Sigmoid colon (tissue), 7 donors: Measurements from ENCODE around the gene TMOD2. TPM values are rescaled to one million over a fixed set of nuclear protein-coding genes. Genes with fewer than 3 reads are reported as not detected.

ENCODE experiments used
- DNase-seq: peaks from one replicate; pipeline ENCODE4 v3.0.0-alpha.2; 2019
- H3K27ac ChIP-seq, 4 donors: fragments of 200-600 bp; sonication (generic); one replicate each; pipeline ENCODE4 v1.5.1; 2016 to 2019; ENCODE audit warnings: mild to moderate bottlenecking in 1 of 4
- H3K27me3 ChIP-seq, 3 donors: fragments of 200-600 bp; sonication (generic); one replicate each; pipeline ENCODE4 v1.5.1; 2019; ENCODE audit warnings: mild to moderate bottlenecking in 1 of 3
- H3K36me3 ChIP-seq, 4 donors: fragments of 200-600 bp; sonication (generic); one replicate each; pipeline ENCODE4 v1.5.1; 2016 to 2019
- H3K4me1 ChIP-seq, 4 donors: fragments of 200-600 bp; sonication (generic); one replicate each; pipeline ENCODE4 v1.5.1; 2017 to 2019
- H3K4me3 ChIP-seq, 4 donors: fragments of 200-600 bp; sonication (generic); one replicate each; pipeline ENCODE4 v1.5.1; 2017 to 2019; ENCODE audit warnings: mild to moderate bottlenecking in 2 of 4, moderate library complexity in 1 of 4
- H3K9me3 ChIP-seq, 4 donors: fragments of 200-600 bp in 3 of 4; sonication (generic) in 3 of 4; one replicate each; pipeline versions ENCODE4 v1.5.1 to v1.6.1; 2013 to 2019
- CTCF ChIP-seq, 4 experiments: fragments of 450-650 bp in 3 of 4; fragments of 200-600 bp in 1 of 4; IDR thresholded peaks; one replicate each; pipeline ENCODE4 v1.5.1; 2016 to 2019; ENCODE audit warnings: antibody characterized with exemption in 4 of 4, mild to moderate bottlenecking in 3 of 4, moderate library complexity in 2 of 4
- EP300 ChIP-seq, 4 donors: sonication (generic); formaldehyde crosslinking; IDR thresholded peaks; one replicate each; pipeline ENCODE4 v1.6.1; 2017; ENCODE audit warnings: antibody characterized with exemption in 4 of 4
- POLR2A ChIP-seq, 2 donors: fragments of 450-650 bp; IDR thresholded peaks; one replicate each; pipeline ENCODE4 v1.6.1; 2016; ENCODE audit warnings: antibody characterized with exemption in 2 of 2, mild to moderate bottlenecking in 2 of 2, moderate library complexity in 2 of 2
- POLR2AphosphoS5 ChIP-seq, 4 donors: sonication (generic); formaldehyde crosslinking; IDR thresholded peaks; one replicate each; pipeline ENCODE4 v1.6.1; 2017; ENCODE audit warnings: antibody characterized with exemption in 4 of 4
- WGBS, 2 donors: extraction: QIAGEN DNeasy Blood & Tissue Kit; methylation state at CpG; one replicate each; pipeline ENCODE4 v1.1.7; 2013; 5-methylcytosine and 5-hydroxymethylcytosine counted together
- intact Hi-C: fragments of 100-400 bp; cut with DNase I; formaldehyde crosslinking; loops from one replicate; pipeline ENCODE4 v1.15.1; 2023
- polyA plus RNA-seq, 3 donors: library from polyadenylated mRNA; stranded (reverse); fragments of 200-250 nt; gene quantifications; one replicate each; pipeline ENCODE4 v1.2.3, GENCODE V29; 2013
- total RNA-seq, 4 donors: library from RNA; depleted of rRNA; stranded (reverse); fragments of >200 nt; gene quantifications; one replicate each; pipeline ENCODE4 v1.1.0, GENCODE V29; 2016
- donor health status: healthy with polysubstance abuse.
- donor health status: Bipolar disorder and iron deficiency.
- donor health status: healthy.

TMOD2 gene
- total RNA-seq = 10 to 100 TPM; 18.1 to 32.5 (median 22.7) TPM
- 1 to 10 TPM; 1.4 to 4.8 (median 2.7) TPM for polyA plus RNA-seq

GRCh38 chr15:51750792-51751696 lies at the start of gene TMOD2:
Gene TMOD2, plus strand, starts transcription at chr15:51751597. Its CDS starts 14,845 bp downstream, at chr15:51766442.
- Histone ChIP-seq H3K27ac (peak within 1 kb of the TSS; percentile 76 to 85 (median 84)), H3K4me3 (peak within 1 kb of the TSS; percentile 60 to 96 (median 81)), H3K36me3 (no peaks in the 10 kb centered on the region), H3K4me1 (peaks cover 0 to 28% (median 10%) of the 10 kb centered on the region in 4 donors), H3K27me3 (no peaks in the 10 kb centered on the region), H3K9me3 (no peaks in the 10 kb centered on the region)
- WGBS, 2 donors = 6 to 8% methylated on average over 65 of the region's 65 CpGs
- TF ChIP-seq EP300 (IDR thresholded peaks at IDR 0.05) (no peak), POLR2A (IDR thresholded peaks at IDR 0.05) (no peak), POLR2AphosphoS5 (IDR thresholded peaks at IDR 0.05) (peak in 2 of 4 donors; percentile 21 to 48), CTCF (IDR thresholded peaks at IDR 0.05) (no peak)
- DNase-seq = peak; percentile 72
- intact Hi-C loops = loop anchor here (2.0 kb wide), 1 partner anchor 14 kb away; the partner anchor contains the start of gene LYSMD2

- no peak for DNase-seq
- no peak for TF ChIP-seq EP300 (IDR thresholded peaks at IDR 0.05)
- no peak for TF ChIP-seq POLR2A (IDR thresholded peaks at IDR 0.05)
- TF ChIP-seq POLR2AphosphoS5 (IDR thresholded peaks at IDR 0.05) = no peak
- no peak for TF ChIP-seq CTCF (IDR thresholded peaks at IDR 0.05)
- no peak overlapping the region for H3K4me3 ChIP-seq
- H3K4me1 ChIP-seq = peaks cover 0 to 20% (median 7%) of the 10 kb centered on the region in 4 donors
- no peaks in the 10 kb centered on the region for H3K9me3 ChIP-seq
- H3K27ac ChIP-seq = no peak overlapping the region
- intact Hi-C loops = no loop called here
- WGBS, 2 donors = 64 to 74% methylated on average over 1 of the region's 1 CpG
- H3K36me3 ChIP-seq = no peaks in the 10 kb centered on the region
- H3K27me3 ChIP-seq = no peaks in the 10 kb centered on the region
These were observed 48.7 kb upstream of the TMOD2 start for GRCh38 chr15:51702710-51703109.

GRCh38 chr15:51706291-51706690 lies 45.1 kb upstream of the TMOD2 start:
- peak overlapping the region in 3 of 4 donors; percentile 39 to 71 (median 53) for H3K27ac ChIP-seq
- 75 to 90% methylated on average over 5 of the region's 5 CpGs for WGBS, 2 donors

GRCh38 chr15:51706926-51707608 lies 44.3 kb upstream of the TMOD2 start:
- Histone ChIP-seq H3K9me3 (no peaks in the 10 kb centered on the region), H3K4me3 (no peak overlapping the region), H3K27ac (peak overlapping the region; percentile 1 to 71 (median 60)), H3K36me3 (no peaks in the 10 kb centered on the region), H3K27me3 (no peaks in the 10 kb centered on the region), H3K4me1 (peaks cover 0 to 29% (median 14%) of the 10 kb centered on the region in 4 donors)
- TF ChIP-seq POLR2A (IDR thresholded peaks at IDR 0.05) = no peak
- TF ChIP-seq POLR2AphosphoS5 (IDR thresholded peaks at IDR 0.05) = peak in 1 of 4 donors; percentile 30
- intact Hi-C loops = no loop called here
- no peak for DNase-seq
- WGBS, 2 donors = 42 to 72% methylated on average over 2 of the region's 2 CpGs

More at GRCh38 chr15:51706291-51706690, 45.1 kb upstream of the TMOD2 start:
- Histone ChIP-seq H3K4me3 (no peak overlapping the region), H3K27me3 (no peaks in the 10 kb centered on the region), H3K36me3 (no peaks in the 10 kb centered on the region), H3K9me3 (no peaks in the 10 kb centered on the region), H3K4me1 (peaks cover 0 to 29% (median 14%) of the 10 kb centered on the region in 4 donors)
- DNase-seq = no peak
- intact Hi-C loops = no loop called here
- TF ChIP-seq POLR2AphosphoS5 (IDR thresholded peaks at IDR 0.05) (peak in 2 of 4 donors; percentile 6 to 23), POLR2A (IDR thresholded peaks at IDR 0.05) (no peak)

GRCh38 chr15:51708013-51708412 lies 43.4 kb upstream of the TMOD2 start:
- peak overlapping the region; percentile 1 to 71 (median 60) for H3K27ac ChIP-seq
- H3K4me3 ChIP-seq = peak overlapping the region in 1 of 4 donors; percentile 11
- H3K36me3 ChIP-seq = no peaks in the 10 kb centered on the region
- no peaks in the 10 kb centered on the region for H3K9me3 ChIP-seq
- no peaks in the 10 kb centered on the region for H3K27me3 ChIP-seq
- WGBS, 2 donors = 11 to 60% methylated on average over 5 of the region's 5 CpGs
- DNase-seq = peak; percentile 68
- peaks cover 0 to 29% (median 14%) of the 10 kb centered on the region in 4 donors for H3K4me1 ChIP-seq
- intact Hi-C loops = no loop called here
- TF ChIP-seq POLR2AphosphoS5 (IDR thresholded peaks at IDR 0.05) (peak in 1 of 4 donors; percentile 17), CTCF (IDR thresholded peaks at IDR 0.05) (no peak), EP300 (IDR thresholded peaks at IDR 0.05) (no peak), POLR2A (IDR thresholded peaks at IDR 0.05) (no peak)
